GM23338 (cell line): ENCODE results near the gene FAM111B. TPM values are rescaled to one million over a fixed set of nuclear protein-coding genes. Genes with fewer than 3 reads are reported as not detected.

ENCODE experiments used
- ATAC-seq: fragments of 200-7000 bp; cut with Tn5 transposase; 3 replicates; pipeline ENCODE4 v1.9.1; 2020
- DNase-seq: peaks from one replicate; pipeline ENCODE4 v3.0.0-alpha.2; 2015; ENCODE audit warnings: low spot score
- H2AFZ ChIP-seq: fragments of 200-600 bp; sonication (generic); 2 replicates; pipeline ENCODE4 v1.8.0; 2016; ENCODE audit warnings: antibody characterized with exemption, mild to moderate bottlenecking, moderate library complexity
- H3F3A ChIP-seq: fragments of 200-600 bp; sonication (generic); replicated peaks from 2 replicates; pipeline ENCODE4 v1.8.0; 2017; ENCODE audit warnings: antibody characterized with exemption, mixed run types, low read depth
- H3K27ac ChIP-seq: fragments of 200-600 bp; sonication (generic); 2 replicates; pipeline ENCODE4 v1.6.1; 2016; ENCODE audit warnings: low read depth
- H3K27me3 ChIP-seq: fragments of 200-600 bp; sonication (generic); 2 replicates; pipeline ENCODE4 v1.8.0; 2016; ENCODE audit warnings: mild to moderate bottlenecking, mixed run types, moderate library complexity; ENCODE audit not compliant: insufficient read depth
- H3K36me3 ChIP-seq: fragments of 200-600 bp; sonication (generic); 2 replicates; pipeline ENCODE4 v1.8.0; 2016; ENCODE audit warnings: mild to moderate bottlenecking; ENCODE audit not compliant: insufficient read depth
- H3K4me1 ChIP-seq: fragments of 200-600 bp; sonication (generic); 2 replicates; pipeline ENCODE4 v1.8.0; 2016; ENCODE audit warnings: mild to moderate bottlenecking, moderate library complexity; ENCODE audit not compliant: insufficient read depth
- H3K4me2 ChIP-seq: fragments of 200-600 bp; sonication (generic); 2 replicates; pipeline ENCODE4 v1.7.1; 2017; ENCODE audit warnings: mixed run types
- H3K4me3 ChIP-seq: fragments of 200-600 bp; sonication (generic); 2 replicates; pipeline ENCODE4 v1.6.1; 2016; ENCODE audit warnings: mixed run types
- H3K79me2 ChIP-seq: fragments of 200-600 bp; sonication (generic); replicated peaks from 2 replicates; pipeline ENCODE4 v1.8.0; 2017; ENCODE audit warnings: mild to moderate bottlenecking; ENCODE audit not compliant: insufficient read depth
- H3K9me2 ChIP-seq: fragments of 200-600 bp; sonication (generic); 2 replicates; pipeline ENCODE4 v1.8.0; 2017; ENCODE audit not compliant: insufficient read depth
- H4K20me1 ChIP-seq: fragments of 200-600 bp; sonication (generic); replicated peaks from 2 replicates; pipeline ENCODE4 v1.8.0; 2017; ENCODE audit warnings: mild to moderate bottlenecking; ENCODE audit not compliant: insufficient read depth
- H3K27ac Mint-ChIP-seq: 2 replicates; pipeline ENCODE4 v1.8.0; 2020; ENCODE audit warnings: inconsistent platforms, mild to moderate bottlenecking, moderate library complexity, mixed read lengths
- H3K27me3 Mint-ChIP-seq: 3 replicates; pipeline ENCODE4 v1.8.0; 2022; ENCODE audit warnings: low read depth, mild to moderate bottlenecking, moderate library complexity, mixed read lengths, inconsistent platforms; ENCODE audit not compliant: insufficient read depth, poor library complexity
- H3K36me3 Mint-ChIP-seq: 3 replicates; pipeline ENCODE4 v1.8.0; 2021; ENCODE audit warnings: low read depth, mild to moderate bottlenecking, inconsistent platforms, moderate library complexity, mixed read lengths
- H3K4me1 Mint-ChIP-seq: 3 replicates; pipeline ENCODE4 v1.8.0; 2020; ENCODE audit warnings: mild to moderate bottlenecking, inconsistent platforms, mixed read lengths
- H3K4me3 Mint-ChIP-seq: 3 replicates; pipeline ENCODE4 v1.8.0; 2021; ENCODE audit warnings: moderate library complexity, mild to moderate bottlenecking, inconsistent platforms, mixed read lengths
- H3K9me3 Mint-ChIP-seq: 3 replicates; pipeline ENCODE4 v1.8.0; 2020; ENCODE audit warnings: moderate library complexity, mild to moderate bottlenecking, inconsistent platforms, mixed read lengths
- CREB1 ChIP-seq: fragments of 250-450 bp; sonication (Bioruptor Pico); IDR thresholded peaks from 2 replicates; pipeline ENCODE4 v1.5.0; 2020; ENCODE audit warnings: low read depth, mild to moderate bottlenecking, moderate library complexity
- EZH2 ChIP-seq: fragments of 200-600 bp; sonication (generic); IDR thresholded peaks from one replicate; pipeline ENCODE4 v1.8.0; 2017; ENCODE audit warnings: antibody characterized with exemption, mild to moderate bottlenecking, low read depth; ENCODE audit not compliant: unreplicated experiment
- EZH2phosphoT487 ChIP-seq: fragments of 200-600 bp; sonication (generic); IDR thresholded peaks from one replicate; pipeline ENCODE4 v1.8.1; 2018; ENCODE audit warnings: antibody characterized with exemption; ENCODE audit not compliant: unreplicated experiment
- NANOG ChIP-seq: IDR thresholded peaks from 2 replicates; pipeline ENCODE4 v1.6.1; 2016; ENCODE audit warnings: antibody characterized with exemption, borderline replicate concordance
- POLR2AphosphoS5 ChIP-seq: IDR thresholded peaks from 2 replicates; pipeline ENCODE4 v1.6.1; 2016; ENCODE audit warnings: antibody characterized with exemption, low read depth
- ZNF331 ChIP-seq: fragments of 250-450 bp; sonication (Bioruptor Pico); IDR thresholded peaks from 2 replicates; pipeline ENCODE4 v1.5.0; 2020; ENCODE audit warnings: low read depth, mild to moderate bottlenecking, moderate library complexity
- polyA plus RNA-seq: library from polyadenylated mRNA; unstranded; fragments of >200 nt; fragmentation: Nextera tagmentation; extraction: Ambion mirVana; gene quantifications from 2 replicates; pipeline ENCODE4 v1.2.1, GENCODE V29; 2016
- total RNA-seq: library from RNA; depleted of rRNA; stranded (reverse); fragments of >200 nt; shearing (Covaris generic); gene quantifications from 2 replicates; pipeline ENCODE4 v1.2.3, GENCODE V29; 2014
- TF ChIP-seq, protein P1 (sequence below): fragments of 250-450 bp; sonication (Bioruptor Pico); IDR thresholded peaks from 2 replicates; pipeline ENCODE4 v1.5.0; 2020; ENCODE audit warnings: mild to moderate bottlenecking, moderate library complexity

FAM111B gene
- total and polyA plus RNA-seq, 2 experiments from 2014 or later = 30.6 to 40.7 TPM

DNA sequence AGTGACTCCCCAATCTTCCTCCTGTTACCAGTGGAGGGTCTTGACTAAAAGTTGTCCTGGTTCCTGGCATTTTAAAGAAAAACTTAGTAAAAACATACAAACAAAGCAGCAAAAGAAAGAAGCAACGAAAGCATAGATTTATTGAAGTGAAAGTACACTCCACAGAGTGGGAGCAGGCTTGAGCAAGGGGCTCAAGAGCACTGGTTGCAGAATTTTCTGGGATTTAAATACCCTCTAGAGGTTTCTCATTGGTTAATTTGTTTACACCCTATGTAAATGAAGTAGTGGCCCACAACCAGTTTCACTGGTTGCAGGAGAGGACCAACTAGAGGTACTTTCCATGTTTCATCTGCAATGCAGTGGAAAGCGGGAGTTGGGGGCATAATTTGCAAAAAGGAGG lies 10.7 kb downstream of the FAM111B start:
- H3K4me3 Mint-ChIP-seq = no peak overlapping the region
- H3K27me3 Mint-ChIP-seq = no peaks in the 10 kb centered on the region
- Histone ChIP-seq H3K4me1 (no peaks in the 10 kb centered on the region), H3K4me2 (no peak overlapping the region), H4K20me1 (no peaks in the 10 kb centered on the region), H3K79me2 (no peaks in the 10 kb centered on the region), H3K36me3 (peaks cover 21% of the 10 kb centered on the region), H3K9me2 (peaks cover 7% of the 10 kb centered on the region; the same call in 1 of the 2 replicates), H3K4me3 (no peak overlapping the region), H3F3A (no peaks in the 10 kb centered on the region), H3K27me3 (no peaks in the 10 kb centered on the region), H2AFZ (no peak overlapping the region), H3K27ac (no peak overlapping the region)
- TF ChIP-seq, protein P1, sequence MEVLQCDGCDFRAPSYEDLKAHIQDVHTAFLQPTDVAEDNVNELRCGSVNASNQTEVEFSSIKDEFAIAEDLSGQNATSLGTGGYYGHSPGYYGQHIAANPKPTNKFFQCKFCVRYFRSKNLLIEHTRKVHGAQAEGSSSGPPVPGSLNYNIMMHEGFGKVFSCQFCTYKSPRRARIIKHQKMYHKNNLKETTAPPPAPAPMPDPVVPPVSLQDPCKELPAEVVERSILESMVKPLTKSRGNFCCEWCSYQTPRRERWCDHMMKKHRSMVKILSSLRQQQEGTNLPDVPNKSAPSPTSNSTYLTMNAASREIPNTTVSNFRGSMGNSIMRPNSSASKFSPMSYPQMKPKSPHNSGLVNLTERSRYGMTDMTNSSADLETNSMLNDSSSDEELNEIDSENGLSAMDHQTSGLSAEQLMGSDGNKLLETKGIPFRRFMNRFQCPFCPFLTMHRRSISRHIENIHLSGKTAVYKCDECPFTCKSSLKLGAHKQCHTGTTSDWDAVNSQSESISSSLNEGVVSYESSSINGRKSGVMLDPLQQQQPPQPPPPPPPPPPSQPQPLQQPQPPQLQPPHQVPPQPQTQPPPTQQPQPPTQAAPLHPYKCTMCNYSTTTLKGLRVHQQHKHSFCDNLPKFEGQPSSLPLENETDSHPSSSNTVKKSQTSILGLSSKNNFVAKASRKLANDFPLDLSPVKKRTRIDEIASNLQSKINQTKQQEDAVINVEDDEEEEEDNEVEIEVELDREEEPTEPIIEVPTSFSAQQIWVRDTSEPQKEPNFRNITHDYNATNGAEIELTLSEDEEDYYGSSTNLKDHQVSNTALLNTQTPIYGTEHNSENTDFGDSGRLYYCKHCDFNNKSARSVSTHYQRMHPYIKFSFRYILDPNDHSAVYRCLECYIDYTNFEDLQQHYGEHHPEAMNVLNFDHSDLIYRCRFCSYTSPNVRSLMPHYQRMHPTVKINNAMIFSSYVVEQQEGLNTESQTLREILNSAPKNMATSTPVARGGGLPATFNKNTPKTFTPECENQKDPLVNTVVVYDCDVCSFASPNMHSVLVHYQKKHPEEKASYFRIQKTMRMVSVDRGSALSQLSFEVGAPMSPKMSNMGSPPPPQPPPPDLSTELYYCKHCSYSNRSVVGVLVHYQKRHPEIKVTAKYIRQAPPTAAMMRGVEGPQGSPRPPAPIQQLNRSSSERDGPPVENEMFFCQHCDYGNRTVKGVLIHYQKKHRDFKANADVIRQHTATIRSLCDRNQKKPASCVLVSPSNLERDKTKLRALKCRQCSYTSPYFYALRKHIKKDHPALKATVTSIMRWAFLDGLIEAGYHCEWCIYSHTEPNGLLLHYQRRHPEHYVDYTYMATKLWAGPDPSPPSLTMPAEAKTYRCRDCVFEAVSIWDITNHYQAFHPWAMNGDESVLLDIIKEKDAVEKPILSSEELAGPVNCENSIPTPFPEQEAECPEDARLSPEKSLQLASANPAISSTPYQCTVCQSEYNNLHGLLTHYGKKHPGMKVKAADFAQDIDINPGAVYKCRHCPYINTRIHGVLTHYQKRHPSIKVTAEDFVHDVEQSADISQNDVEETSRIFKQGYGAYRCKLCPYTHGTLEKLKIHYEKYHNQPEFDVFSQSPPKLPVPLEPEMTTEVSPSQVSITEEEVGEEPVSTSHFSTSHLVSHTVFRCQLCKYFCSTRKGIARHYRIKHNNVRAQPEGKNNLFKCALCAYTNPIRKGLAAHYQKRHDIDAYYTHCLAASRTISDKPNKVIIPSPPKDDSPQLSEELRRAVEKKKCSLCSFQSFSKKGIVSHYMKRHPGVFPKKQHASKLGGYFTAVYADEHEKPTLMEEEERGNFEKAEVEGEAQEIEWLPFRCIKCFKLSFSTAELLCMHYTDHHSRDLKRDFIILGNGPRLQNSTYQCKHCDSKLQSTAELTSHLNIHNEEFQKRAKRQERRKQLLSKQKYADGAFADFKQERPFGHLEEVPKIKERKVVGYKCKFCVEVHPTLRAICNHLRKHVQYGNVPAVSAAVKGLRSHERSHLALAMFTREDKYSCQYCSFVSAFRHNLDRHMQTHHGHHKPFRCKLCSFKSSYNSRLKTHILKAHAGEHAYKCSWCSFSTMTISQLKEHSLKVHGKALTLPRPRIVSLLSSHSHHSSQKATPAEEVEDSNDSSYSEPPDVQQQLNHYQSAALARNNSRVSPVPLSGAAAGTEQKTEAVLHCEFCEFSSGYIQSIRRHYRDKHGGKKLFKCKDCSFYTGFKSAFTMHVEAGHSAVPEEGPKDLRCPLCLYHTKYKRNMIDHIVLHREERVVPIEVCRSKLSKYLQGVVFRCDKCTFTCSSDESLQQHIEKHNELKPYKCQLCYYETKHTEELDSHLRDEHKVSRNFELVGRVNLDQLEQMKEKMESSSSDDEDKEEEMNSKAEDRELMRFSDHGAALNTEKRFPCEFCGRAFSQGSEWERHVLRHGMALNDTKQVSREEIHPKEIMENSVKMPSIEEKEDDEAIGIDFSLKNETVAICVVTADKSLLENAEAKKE (CRISPR knock-in tag) = no peak
- TF ChIP-seq ZNF331 (CRISPR knock-in tag) (no peak), NANOG (no peak), EZH2phosphoT487 (no peak), POLR2AphosphoS5 (no peak)
- peaks cover 93% of the 10 kb centered on the region for H3K36me3 Mint-ChIP-seq
- DNase-seq (no peak), ATAC-seq (no peak)
- H3K4me1 Mint-ChIP-seq = no peaks in the 10 kb centered on the region
- no peak overlapping the region for H3K27ac Mint-ChIP-seq
- peaks cover 46% of the 10 kb centered on the region for H3K9me3 Mint-ChIP-seq

DNA sequence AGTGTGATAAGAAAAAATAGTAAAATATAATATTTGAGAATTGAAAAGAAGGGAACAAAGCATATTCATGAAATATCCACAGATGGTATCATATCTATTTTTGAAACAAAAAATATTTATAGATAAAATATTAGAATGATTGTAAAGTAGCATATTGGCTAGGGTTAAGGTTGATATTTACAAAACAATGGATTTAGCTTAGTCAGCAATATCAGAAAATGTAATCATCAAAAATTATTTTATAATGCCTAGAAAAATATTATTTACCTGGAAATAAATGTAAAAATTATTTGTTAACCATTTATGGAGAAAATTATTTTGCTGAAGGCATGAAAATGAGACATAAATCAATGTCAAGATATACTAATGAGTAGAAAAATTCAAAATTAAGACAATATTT lies 12.8 kb downstream of the FAM111B start:
- Histone ChIP-seq H4K20me1 (no peaks in the 10 kb centered on the region), H3K4me3 (no peak overlapping the region), H3K27ac (no peak overlapping the region), H3K79me2 (no peaks in the 10 kb centered on the region), H3K4me1 (no peaks in the 10 kb centered on the region), H2AFZ (no peak overlapping the region), H3K4me2 (no peak overlapping the region), H3K27me3 (no peaks in the 10 kb centered on the region), H3K9me2 (peaks cover 7% of the 10 kb centered on the region; the same call in 1 of the 2 replicates), H3K36me3 (peaks cover 37% of the 10 kb centered on the region), H3F3A (no peaks in the 10 kb centered on the region)
- Mint-ChIP-seq H3K9me3 (peaks cover 64% of the 10 kb centered on the region), H3K27ac (no peak overlapping the region), H3K36me3 (peaks cover 92% of the 10 kb centered on the region), H3K4me1 (no peaks in the 10 kb centered on the region), H3K4me3 (no peak overlapping the region), H3K27me3 (no peaks in the 10 kb centered on the region)
- DNase-seq (no peak), ATAC-seq (no peak)
- TF ChIP-seq EZH2 (no peak), POLR2AphosphoS5 (no peak), ZNF331 (CRISPR knock-in tag) (no peak), CREB1 (CRISPR knock-in tag) (no peak)
- TF ChIP-seq, protein P1 (CRISPR knock-in tag) = no peak
